GM12892 (cell line): Measurements from ENCODE around the gene CDKN1A.

Experiments used
- POLR2A ChIP-seq: IDR thresholded peaks from 2 replicates; pipeline ENCODE4 v1.6.1; 2011; ENCODE audit warnings: low read depth, low read length, control low read depth
- POLR2AphosphoS5 ChIP-seq: IDR thresholded peaks from 2 replicates; pipeline ENCODE4 v1.6.1; 2011; ENCODE audit warnings: low read depth, low read length, control low read depth

DNA sequence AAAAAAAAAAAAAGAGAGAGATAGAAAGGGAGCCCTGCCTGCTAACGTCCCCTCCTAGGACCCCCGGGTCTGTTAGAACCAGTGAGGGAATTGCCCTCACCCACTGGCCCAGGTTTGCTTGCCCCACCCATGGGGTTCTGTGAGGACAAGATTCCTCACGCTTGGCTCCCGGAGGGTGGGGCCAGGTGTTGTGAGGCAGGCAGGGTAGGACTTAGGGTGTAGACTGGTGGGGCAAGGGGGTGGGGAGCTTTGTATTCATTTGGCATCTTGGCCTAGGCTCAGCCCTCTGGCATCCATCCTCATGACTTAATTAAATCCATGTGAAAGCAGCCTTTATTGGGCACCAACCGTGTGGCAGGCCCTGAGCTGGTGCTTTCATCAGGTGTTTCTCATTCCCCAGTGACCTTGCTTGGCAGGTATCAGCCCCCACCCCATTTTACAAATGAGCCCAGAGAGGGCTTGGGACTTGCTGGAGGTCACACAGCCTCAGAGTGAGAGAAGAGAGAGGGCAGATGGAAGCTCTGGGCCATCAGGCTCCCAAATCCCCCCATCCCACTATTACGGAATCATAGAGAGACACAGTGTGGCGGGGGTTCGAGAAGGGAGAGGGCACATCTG, 38.1 kb downstream of the CDKN1A start:
- TF ChIP-seq POLR2A, result no peak
- no peak for TF ChIP-seq POLR2AphosphoS5
